ENCODE measurements around the gene ERVV-1. TPM values are rescaled to one million over a fixed set of nuclear protein-coding genes. Genes with fewer than 3 reads are reported as not detected.
A peak's percentile ranks its signal among the peaks of the same experiment; 100 is the strongest.

The ERVV-1 gene
- total RNA-seq, 1 experiment from 2014 or later: not detected

DNA sequence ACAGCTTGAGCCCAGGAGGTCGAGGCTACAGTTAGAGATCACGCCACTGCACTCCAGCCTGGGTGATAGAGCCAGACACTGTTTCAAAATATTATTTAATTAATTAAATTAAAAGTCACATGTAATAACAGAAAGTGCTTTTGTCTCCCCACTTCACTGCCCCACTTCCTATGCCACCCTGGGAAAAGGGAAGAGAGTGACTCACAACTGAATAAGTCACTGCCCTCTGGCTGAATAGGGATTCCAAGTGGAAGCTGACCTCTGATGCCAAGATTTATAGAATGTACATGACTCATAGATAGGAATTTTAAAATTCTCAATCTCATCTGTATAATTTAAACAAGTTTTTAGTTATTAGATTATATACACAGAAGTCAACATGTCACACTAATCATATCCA is 22.2 kb upstream of the ERVV-1 start:
- Histone ChIP-seq H2AFZ (ENCODE audit: low read length) (peak overlapping the region; percentile 32; the same call in 1 of the 2 replicates), H4K20me1 (ENCODE audit: low read length) (no peaks in the 10 kb centered on the region), H3K9me3 (ENCODE audit: low read length) (0 out of 2 replicates have a peak, but pooled peaks cover 8% of the 10 kb centered on the region), H3K4me1 (ENCODE audit: insufficient read depth, low read length) (peaks cover 22% of the 10 kb centered on the region), H3K36me3 (ENCODE audit: low read depth, low read length) (peaks cover 20% of the 10 kb centered on the region), H3K27me3 (ENCODE audit: low read length) (no peaks in the 10 kb centered on the region), H3K9ac (ENCODE audit: low read length) (peak overlapping the region; percentile 74), H3F3A (ENCODE audit: low read length, unreplicated experiment) (peaks cover 4% of the 10 kb centered on the region), H3K4me3 (ENCODE audit: low read length) (peak overlapping the region; percentile 53), H3K4me2 (ENCODE audit: low read length) (peak overlapping the region; percentile 88), H3K79me2 (ENCODE audit: low read length) (no peaks in the 10 kb centered on the region), H3K9me2 (replicated peaks; ENCODE audit: low read length) (no peaks in the 10 kb centered on the region), H3K27ac (ENCODE audit: low read length) (peak overlapping the region; percentile 88)
- ChIA-PET CTCF (no interaction called here), POLR2A (ENCODE audit: unreplicated experiment) (no interaction called here)
- TF ChIP-seq CTCF (conservative IDR thresholded peaks at IDR 0.05; ENCODE audit: low read depth, low read length): no peak
- no peak for TF ChIP-seq EZH2phosphoT487 (IDR thresholded peaks at IDR 0.05; ENCODE audit: borderline replicate concordance, low read length)
- TF ChIP-seq EZH2 (IDR thresholded peaks at IDR 0.05; ENCODE audit: low read length, unreplicated experiment): no peak
- ATAC-seq (peak; percentile 63), DNase-seq (peak; percentile 98)
- no TSS peak for BruUV-seq (replicated peaks)
- intact Hi-C loops (cut with micrococcal nuclease): loop anchor here (5.0 kb wide), 1 partner anchor 44 kb away; no protein-coding TSS in a partner anchor

- Histone ChIP-seq H3F3A (ENCODE audit: low read length, unreplicated experiment) (peaks cover 4% of the 10 kb centered on the region), H3K4me2 (ENCODE audit: low read length) (peak overlapping the region; percentile 88), H4K20me1 (ENCODE audit: low read length) (no peaks in the 10 kb centered on the region), H3K27ac (ENCODE audit: low read length) (peak overlapping the region; percentile 42), H2AFZ (ENCODE audit: low read length) (peak overlapping the region; percentile 72), H3K27me3 (ENCODE audit: low read length) (no peaks in the 10 kb centered on the region), H3K4me1 (ENCODE audit: insufficient read depth, low read length) (peaks cover 22% of the 10 kb centered on the region), H3K9me3 (ENCODE audit: low read length) (0 out of 2 replicates have a peak, but pooled peaks cover under 1% of the 10 kb centered on the region), H3K79me2 (ENCODE audit: low read length) (no peaks in the 10 kb centered on the region), H3K9ac (ENCODE audit: low read length) (peak overlapping the region; percentile 66), H3K9me2 (replicated peaks; ENCODE audit: low read length) (no peaks in the 10 kb centered on the region), H3K4me3 (ENCODE audit: low read length) (peak overlapping the region; percentile 67), H3K36me3 (ENCODE audit: low read depth, low read length) (peaks cover 11% of the 10 kb centered on the region)
- intact Hi-C loops (cut with micrococcal nuclease): loop anchor here (1.0 to 5.0 kb wide), 3 partner anchors 30 to 111 kb away; partner anchors contain the start of genes ZNF160 and ZNF816
- ChIA-PET POLR2A (ENCODE audit: unreplicated experiment) (no interaction called here), CTCF (no interaction called here)
- BruUV-seq (replicated peaks): no TSS peak
- TF ChIP-seq EZH2phosphoT487 (IDR thresholded peaks at IDR 0.05; ENCODE audit: borderline replicate concordance, low read length): no peak
- no peak for TF ChIP-seq EZH2 (IDR thresholded peaks at IDR 0.05; ENCODE audit: low read length, unreplicated experiment)
- TF ChIP-seq CTCF (conservative IDR thresholded peaks at IDR 0.05; ENCODE audit: low read depth, low read length): no peak
- ATAC-seq (no peak), DNase-seq (no peak)
Measured at GRCh38 chr19:52992109-52993004, 21.4 kb upstream of the ERVV-1 start.

All from PC-3 (cell line).